HFFc6 (cell line): ENCODE measurements around the gene HIC2. TPM values are rescaled to one million over a fixed set of nuclear protein-coding genes. Genes with fewer than 3 reads are reported as not detected.
"Not testable (repeated sequence)": the region's sequence is repeated elsewhere in the genome, so short reads cannot be mapped to it uniquely, and the experiment has no call there.

Source experiments
- DNase-seq: peaks from one replicate; pipeline ENCODE4 v3.0.0-alpha.2; 2018
- H3K27ac Mint-ChIP-seq: 2 replicates; pipeline ENCODE4 v1.8.0; 2020; ENCODE audit warnings: mild to moderate bottlenecking, mixed read lengths
- H3K27me3 Mint-ChIP-seq: 2 replicates; pipeline ENCODE4 v1.8.0; 2021; ENCODE audit warnings: mild to moderate bottlenecking, moderate library complexity, mixed read lengths; ENCODE audit not compliant: insufficient read depth
- H3K36me3 Mint-ChIP-seq: 2 replicates; pipeline ENCODE4 v1.8.0; 2021; ENCODE audit warnings: low read depth, mixed read lengths
- H3K4me1 Mint-ChIP-seq: 2 replicates; pipeline ENCODE4 v1.8.0; 2020; ENCODE audit warnings: low read depth, mixed read lengths
- H3K4me3 Mint-ChIP-seq: 2 replicates; pipeline ENCODE4 v1.8.0; 2020; ENCODE audit warnings: mild to moderate bottlenecking, moderate library complexity, mixed read lengths
- H3K9me3 Mint-ChIP-seq: 2 replicates; pipeline ENCODE4 v1.8.0; 2020; ENCODE audit warnings: mild to moderate bottlenecking, mixed read lengths
- total RNA-seq, 6 experiments: library from RNA; stranded (reverse); fragmentation: NEBNext Ultra II Directional; extraction: Animal tissue kit (Norgen Biotek cat#: 25700); gene quantifications; 2 replicates in 1 of 6; 3 replicates in 5 of 6; pipeline ENCODE4 v1.2.3, GENCODE V29; 2021
- TF ChIP-seq, protein P1 (sequence below): fragments of 200-600 bp; sonication (generic); IDR thresholded peaks from 2 replicates; pipeline ENCODE4 v1.5.0; 2021; ENCODE audit warnings: antibody characterized with exemption, mild to moderate bottlenecking

HIC2 gene
- total RNA-seq, 6 experiments from 2014 or later: 2.0 to 2.2 (median 2.1) TPM

DNA sequence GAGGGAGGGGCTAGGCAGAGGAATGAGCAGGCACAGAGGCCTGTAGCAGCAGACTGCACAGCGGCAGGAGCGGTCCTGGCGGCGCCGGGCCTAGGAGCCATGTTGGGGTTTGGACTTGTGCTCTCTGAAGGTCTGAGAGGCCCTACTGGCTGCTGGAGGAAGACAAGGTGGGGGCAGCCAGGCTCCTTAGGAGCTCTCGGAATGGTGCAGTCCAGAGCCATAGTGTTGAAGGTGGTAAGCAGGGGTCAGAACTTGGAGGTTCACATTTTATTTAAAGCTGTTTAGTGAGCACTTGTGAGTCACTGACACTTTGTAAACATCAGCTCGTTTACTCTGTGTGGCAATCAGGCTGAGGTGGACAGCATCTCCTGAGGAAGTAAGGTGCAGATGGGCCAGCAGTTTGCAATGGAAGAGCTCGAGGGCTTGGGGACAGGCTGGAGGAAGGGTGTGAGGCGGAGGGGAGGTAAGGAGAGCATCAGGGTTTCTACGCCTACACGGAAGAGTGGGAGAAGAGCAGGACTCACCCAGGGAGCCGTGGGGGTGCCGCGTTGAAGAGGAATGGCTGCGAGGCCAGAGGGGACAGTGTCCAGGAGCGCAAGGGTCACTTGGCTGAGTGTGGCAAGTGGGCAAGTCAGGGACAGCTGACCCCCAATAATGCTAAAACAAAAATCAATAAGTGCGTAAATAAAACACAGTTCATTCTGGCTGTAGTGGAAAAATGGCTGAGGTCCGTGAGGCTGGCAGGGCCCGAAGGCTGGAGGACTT, 40.0 kb downstream of the HIC2 start:
- DNase-seq: no peak
- no peak overlapping the region for H3K4me3 Mint-ChIP-seq
- H3K27me3 Mint-ChIP-seq: no peaks in the 10 kb centered on the region; the same call in 1 of the 2 replicates
- no peaks in the 10 kb centered on the region for H3K9me3 Mint-ChIP-seq
- no peaks in the 10 kb centered on the region for H3K36me3 Mint-ChIP-seq
- TF ChIP-seq, protein P1, sequence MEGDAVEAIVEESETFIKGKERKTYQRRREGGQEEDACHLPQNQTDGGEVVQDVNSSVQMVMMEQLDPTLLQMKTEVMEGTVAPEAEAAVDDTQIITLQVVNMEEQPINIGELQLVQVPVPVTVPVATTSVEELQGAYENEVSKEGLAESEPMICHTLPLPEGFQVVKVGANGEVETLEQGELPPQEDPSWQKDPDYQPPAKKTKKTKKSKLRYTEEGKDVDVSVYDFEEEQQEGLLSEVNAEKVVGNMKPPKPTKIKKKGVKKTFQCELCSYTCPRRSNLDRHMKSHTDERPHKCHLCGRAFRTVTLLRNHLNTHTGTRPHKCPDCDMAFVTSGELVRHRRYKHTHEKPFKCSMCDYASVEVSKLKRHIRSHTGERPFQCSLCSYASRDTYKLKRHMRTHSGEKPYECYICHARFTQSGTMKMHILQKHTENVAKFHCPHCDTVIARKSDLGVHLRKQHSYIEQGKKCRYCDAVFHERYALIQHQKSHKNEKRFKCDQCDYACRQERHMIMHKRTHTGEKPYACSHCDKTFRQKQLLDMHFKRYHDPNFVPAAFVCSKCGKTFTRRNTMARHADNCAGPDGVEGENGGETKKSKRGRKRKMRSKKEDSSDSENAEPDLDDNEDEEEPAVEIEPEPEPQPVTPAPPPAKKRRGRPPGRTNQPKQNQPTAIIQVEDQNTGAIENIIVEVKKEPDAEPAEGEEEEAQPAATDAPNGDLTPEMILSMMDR: no peak
- H3K4me1 Mint-ChIP-seq: peaks cover 12% of the 10 kb centered on the region
- H3K27ac Mint-ChIP-seq: no peak overlapping the region

DNA sequence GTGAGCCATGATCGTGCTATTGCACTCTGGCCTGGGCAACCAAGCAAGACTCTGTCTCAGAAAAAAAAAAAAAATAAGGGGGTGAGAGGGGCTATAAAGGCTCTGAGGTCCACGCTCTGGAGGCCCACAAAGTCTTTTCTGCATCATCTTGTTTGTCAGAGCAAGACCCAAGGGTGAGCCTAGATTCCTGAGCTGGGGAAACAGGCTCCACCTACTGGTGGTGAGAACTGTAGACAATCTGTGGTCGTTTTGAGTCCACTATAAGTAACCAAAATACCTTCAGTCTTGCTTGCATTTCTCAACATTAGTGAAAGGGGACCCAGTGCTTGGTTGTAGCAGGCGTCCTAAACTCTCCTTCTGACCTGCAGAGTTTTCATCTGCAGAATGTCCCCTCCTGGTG, 45.5 kb downstream of the HIC2 start:
- H3K36me3 Mint-ChIP-seq, H3K9me3 Mint-ChIP-seq, H3K4me3 Mint-ChIP-seq, H3K4me1 Mint-ChIP-seq, H3K27ac Mint-ChIP-seq, DNase-seq, H3K27me3 Mint-ChIP-seq: not testable (repeated sequence)

DNA sequence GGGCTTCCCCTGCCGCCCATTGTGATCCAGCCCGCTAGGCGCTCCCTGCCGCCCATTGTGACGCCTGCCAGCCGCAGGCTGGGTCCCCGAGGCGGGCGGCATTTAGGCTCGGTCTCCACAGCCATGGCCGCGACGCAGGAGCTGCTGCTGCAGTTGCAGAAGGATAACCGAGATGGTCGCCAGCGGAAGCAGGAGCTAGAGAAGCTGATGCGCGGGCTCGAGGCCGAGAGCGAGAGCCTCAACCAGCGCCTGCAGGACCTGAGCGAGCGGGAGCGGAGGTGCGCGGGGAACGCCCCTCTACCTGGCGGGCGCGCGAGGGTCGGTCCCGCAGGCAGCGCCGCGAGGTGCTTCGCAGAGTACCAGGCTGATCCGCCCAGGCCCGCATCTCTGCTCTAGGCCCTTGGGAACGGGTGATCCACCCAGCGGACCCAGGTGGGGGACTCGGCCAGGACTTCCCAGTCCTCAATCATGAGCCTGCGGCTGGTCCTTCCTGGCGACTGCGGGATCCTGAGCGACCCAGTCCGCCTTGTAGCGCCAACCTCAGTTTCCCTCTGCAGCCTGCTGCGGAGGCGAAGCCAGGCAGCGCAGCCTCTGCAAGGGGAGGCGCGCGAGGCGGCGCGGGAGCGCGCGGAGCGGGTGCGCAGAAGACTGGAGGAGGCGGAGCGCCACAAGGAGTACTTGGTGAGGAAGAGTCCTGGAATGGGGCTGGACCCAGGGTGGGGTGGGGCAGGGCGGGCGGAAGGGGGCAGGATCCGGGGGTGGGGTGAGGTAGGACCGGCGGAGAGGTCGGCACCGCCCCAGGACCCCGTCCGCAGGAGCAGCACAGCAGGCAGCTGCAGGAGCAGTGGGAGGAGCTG, 50.4 kb downstream of the HIC2 start, which contains the start of gene TMEM191C:
Gene TMEM191C, plus strand, starts transcription at position 51 of the 857 bp plus-strand sequence. Its CDS starts 73 bp downstream, at position 124.
- Mint-ChIP-seq H3K4me3 (peak within 1 kb of the TSS; percentile 85), H3K27ac (peak within 1 kb of the TSS; percentile 54; the same call in 1 of the 2 replicates)
- not testable (repeated sequence) for H3K36me3 Mint-ChIP-seq, H3K27me3 Mint-ChIP-seq, H3K9me3 Mint-ChIP-seq, DNase-seq, H3K4me1 Mint-ChIP-seq

DNA sequence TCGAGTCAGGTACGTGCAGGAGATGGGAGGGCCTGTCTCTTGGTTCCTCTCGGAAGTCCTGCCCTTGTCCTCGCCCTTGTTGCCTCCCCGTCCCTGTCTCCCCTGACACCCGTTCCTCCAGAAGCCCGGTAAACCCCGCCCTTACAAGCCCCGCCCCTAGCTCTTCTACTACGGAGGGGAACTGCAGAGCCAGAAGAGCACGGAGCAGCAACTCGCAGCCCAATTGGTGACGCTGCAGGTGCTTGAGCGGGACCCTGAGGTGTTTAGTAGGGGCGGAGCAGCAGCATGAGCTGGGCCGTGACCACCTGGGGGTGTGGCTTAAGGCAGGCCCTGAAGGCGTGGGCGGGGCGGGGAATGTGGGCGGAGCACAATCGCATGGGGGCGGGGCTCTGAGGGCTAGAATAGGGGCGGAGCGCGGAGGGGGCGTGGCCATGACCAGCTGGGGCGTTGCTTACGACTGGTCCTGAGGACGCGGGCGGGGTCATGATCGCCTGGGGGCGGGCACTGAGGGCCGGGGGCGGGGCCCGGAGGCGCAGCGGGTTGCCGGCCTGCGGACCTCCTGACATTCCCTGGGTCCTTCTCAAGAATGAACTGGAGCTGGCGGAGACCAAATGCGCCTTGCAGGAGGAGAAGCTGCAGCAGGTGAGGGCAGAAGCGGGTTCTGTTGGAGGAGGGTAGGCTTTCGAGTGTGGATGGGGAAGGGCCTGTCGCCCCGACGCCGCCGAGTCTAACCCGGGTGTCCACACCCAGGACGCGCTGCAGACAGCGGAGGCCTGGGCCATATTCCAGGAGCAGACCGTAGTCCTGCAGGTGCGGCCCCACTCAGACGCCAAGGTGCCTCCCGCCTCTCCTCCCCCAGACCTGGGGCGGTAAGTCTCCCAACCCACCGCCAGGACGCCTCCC, 51.3 kb downstream of the HIC2 start:
- not testable (repeated sequence) for H3K4me1 Mint-ChIP-seq, H3K9me3 Mint-ChIP-seq, H3K36me3 Mint-ChIP-seq, H3K27me3 Mint-ChIP-seq
- Mint-ChIP-seq H3K27ac (peak overlapping the region; percentile 54; the same call in 1 of the 2 replicates), H3K4me3 (peak overlapping the region; percentile 85)
- peak; percentile 83 for DNase-seq

DNA sequence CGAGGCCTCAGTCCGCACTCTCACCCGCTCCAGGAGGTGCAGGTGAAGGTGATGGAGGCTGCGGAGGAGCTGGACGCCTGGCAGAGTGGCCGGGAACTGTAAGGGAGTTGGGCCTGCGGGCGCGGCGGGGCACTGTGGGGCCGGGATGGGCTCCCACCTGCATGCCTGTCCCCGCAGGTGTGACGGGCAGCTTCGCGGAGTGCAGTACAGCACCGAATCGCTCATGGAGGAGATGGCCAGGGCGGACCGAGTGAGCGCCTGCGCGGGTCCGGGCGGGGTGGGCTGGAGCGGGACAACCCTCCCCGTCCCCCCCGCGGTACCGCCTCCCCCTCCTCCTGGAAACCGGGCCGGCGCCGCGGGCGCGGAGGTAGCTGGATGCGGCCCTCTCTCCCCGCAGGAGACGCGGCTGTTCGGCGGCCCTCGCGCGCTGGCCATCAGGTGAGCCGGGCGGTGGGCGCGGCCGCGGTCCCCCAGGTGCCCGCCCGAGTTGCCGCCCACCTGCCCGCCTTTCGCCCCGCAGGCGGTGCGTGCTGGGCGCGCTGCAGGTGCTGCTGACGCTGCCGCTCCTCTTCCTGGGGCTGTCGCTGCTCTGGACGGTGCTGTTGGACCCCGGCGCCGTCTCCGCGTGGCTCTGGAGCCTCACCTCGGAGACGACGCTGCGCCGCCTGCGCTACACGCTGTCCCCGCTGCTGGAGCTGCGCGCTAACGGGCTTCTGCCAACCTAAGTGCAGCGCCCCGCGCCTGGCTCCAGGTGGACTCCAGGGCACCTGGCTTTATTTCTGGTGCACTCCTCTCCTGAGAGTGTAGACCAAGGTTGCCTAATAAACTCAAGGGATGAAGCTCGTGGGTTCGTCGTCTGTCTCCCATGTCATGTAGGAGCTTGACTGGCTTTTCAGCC, 52.2 kb downstream of the HIC2 start:
- not testable (repeated sequence) for H3K36me3 Mint-ChIP-seq, H3K4me3 Mint-ChIP-seq, H3K27ac Mint-ChIP-seq, H3K4me1 Mint-ChIP-seq, DNase-seq, H3K27me3 Mint-ChIP-seq, H3K9me3 Mint-ChIP-seq

DNA sequence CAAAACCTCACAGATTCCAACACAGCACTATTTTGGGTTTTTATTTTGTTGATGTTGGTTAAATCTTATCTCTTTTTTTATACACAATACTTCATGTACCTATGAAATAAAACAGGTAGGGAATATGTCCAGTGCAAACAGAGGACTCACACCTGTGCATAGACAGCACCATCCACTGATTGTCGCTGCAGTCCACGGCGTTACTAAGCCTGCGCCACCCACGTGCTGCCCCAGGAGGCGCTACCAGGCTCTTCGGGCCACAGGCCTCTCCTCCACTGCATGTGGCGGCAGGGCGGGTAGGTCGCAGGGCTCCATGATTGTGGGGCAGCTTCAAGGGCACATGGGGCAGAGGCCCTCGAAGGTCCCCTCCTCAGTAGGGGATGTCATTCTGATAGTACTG, 55.8 kb downstream of the HIC2 start:
- H3K4me1 Mint-ChIP-seq, H3K27me3 Mint-ChIP-seq, H3K9me3 Mint-ChIP-seq, H3K36me3 Mint-ChIP-seq, DNase-seq, H3K4me3 Mint-ChIP-seq, H3K27ac Mint-ChIP-seq: not testable (repeated sequence)

DNA sequence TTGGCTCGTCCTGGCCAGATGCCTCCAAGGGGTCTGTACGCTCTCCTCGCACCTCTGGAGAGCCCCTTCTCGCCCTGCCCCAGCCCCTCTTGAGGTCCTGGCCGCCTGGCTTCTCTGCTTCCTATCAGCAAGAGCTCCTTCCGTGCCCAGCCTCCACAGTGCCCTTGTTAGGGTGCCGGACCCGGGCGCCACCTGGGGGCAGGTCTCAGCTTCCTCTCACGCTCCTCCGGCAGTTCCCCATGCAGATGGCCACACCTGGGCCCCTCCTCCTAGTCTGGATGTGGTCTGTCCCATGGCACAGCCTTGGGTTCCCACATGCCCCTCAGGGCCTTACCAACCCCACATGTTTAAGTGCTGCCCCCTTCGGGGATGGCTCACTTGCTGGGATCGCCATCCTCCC, 56.5 kb downstream of the HIC2 start:
- H3K36me3 Mint-ChIP-seq, H3K27me3 Mint-ChIP-seq, H3K4me3 Mint-ChIP-seq, H3K9me3 Mint-ChIP-seq, H3K4me1 Mint-ChIP-seq, H3K27ac Mint-ChIP-seq, DNase-seq: not testable (repeated sequence)

DNA sequence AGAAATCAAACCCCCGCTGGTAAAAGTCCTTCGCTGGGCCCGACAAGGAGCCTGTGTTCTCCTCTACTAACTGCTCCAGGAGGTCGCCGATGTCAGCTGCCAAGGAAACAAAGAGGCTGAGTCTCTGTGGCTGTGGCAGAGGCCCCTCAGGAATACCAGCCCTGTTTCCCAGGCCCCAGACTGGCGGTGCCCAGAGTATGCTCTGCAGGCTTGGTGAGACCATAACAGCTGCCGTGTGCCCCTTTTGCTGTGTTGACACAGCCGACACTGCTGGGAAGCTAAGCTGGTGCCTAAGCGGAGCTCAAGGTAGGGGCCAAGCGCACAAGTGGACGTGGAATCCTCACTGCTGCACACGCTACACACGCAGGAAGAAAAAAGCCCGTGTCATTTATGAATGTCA, 66.9 kb downstream of the HIC2 start:
- H3K9me3 Mint-ChIP-seq, DNase-seq, H3K4me1 Mint-ChIP-seq, H3K27ac Mint-ChIP-seq, H3K36me3 Mint-ChIP-seq, H3K27me3 Mint-ChIP-seq, H3K4me3 Mint-ChIP-seq: not testable (repeated sequence)

DNA sequence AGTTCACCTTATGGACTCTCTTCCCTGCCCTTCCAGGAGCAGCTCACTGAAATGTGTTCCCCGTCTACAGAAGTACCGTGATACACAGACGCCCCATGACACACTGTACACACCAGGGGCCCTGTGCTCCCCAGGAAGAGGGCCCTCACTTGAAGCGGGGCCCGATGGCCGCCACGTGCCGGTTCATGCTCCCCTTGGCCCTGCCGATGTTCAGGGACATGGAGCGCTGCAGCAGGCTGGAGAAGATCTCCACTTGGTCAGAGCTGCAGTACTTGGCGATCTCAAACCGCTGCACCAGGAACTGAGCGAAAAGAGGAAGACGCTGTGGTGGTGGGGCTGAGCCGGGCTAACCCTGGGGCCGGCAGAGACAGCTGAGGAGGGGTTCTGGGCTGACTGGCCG, 70.6 kb downstream of the HIC2 start:
- not testable (repeated sequence) for H3K27ac Mint-ChIP-seq, H3K36me3 Mint-ChIP-seq, H3K4me1 Mint-ChIP-seq, H3K9me3 Mint-ChIP-seq, DNase-seq, H3K4me3 Mint-ChIP-seq, H3K27me3 Mint-ChIP-seq

DNA sequence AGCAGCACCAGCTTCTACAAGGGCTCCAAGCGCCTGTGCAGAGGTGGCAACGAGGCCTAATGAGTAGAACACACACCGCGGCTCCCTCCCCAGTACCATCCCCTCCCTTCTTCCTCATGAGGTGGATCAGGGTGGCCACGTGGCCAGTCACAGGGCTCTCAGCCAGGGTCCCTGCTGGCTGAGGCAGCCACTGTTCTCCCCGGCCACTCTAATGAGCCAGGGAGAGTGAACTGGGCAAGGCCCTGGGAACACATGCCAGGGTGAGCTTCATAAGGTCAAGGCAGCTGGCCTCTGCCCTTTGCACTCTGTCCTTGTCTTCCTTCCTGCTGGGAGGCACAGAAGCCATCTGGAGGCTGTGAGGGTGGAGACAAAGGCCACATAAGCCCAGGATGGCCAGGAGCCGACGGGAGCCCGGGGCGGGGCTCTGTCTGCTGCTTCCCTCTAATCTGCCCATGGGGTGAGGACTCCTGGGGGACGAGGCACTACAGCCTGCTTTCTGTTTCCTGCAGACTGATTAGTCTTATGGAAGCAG, 72.0 kb downstream of the HIC2 start:
- not testable (repeated sequence) for H3K4me3 Mint-ChIP-seq, DNase-seq, H3K9me3 Mint-ChIP-seq, H3K27ac Mint-ChIP-seq, H3K4me1 Mint-ChIP-seq, H3K27me3 Mint-ChIP-seq, H3K36me3 Mint-ChIP-seq

DNA sequence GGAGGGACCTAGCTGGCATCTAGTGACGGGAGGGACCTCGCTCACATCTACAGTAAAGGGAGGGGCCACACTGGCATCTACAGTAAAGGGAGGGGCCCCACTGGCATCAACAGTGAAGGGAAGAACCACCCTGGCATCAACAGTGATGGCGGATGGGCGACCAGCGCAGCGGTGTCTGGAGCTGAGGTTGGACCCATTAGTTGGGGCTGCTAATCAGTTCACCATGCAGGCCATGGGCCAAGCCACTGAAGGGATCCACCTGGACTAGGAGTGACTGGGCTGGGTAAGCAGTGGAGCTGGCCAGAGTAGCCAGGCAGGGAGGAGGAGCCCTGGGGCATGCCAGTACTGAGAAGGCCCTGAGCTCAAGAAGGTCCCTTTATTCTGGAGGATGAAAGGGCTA, 73.4 kb downstream of the HIC2 start:
- not testable (repeated sequence) for H3K27ac Mint-ChIP-seq, H3K4me3 Mint-ChIP-seq, H3K27me3 Mint-ChIP-seq, H3K4me1 Mint-ChIP-seq, H3K36me3 Mint-ChIP-seq, H3K9me3 Mint-ChIP-seq, DNase-seq
